NCI-H1930 (cell line): ENCODE results near the gene TRIP4.
A peak's percentile ranks its signal among the peaks of the same experiment; 100 is the strongest.
"Not testable (repeated sequence)": the region's sequence is repeated elsewhere in the genome, so short reads cannot be mapped to it uniquely, and the experiment has no call there.

Experiments
- DNase-seq, 2 experiments: peaks; one replicate each; lab custom pipeline; 2025; lab: John Stamatoyannopoulos, UW

Gene TRIP4

GRCh38 chr15:64387562-64388168 is at the start of gene TRIP4:
TRIP4 (plus strand) TSS chr15:64387836; CDS start chr15:64387864, 28 bp downstream.
- DNase-seq = no peak

GRCh38 chr15:64340355-64340754 is 47.3 kb upstream of the TRIP4 start:
- no peak for DNase-seq

GRCh38 chr15:64341961-64342360 is 45.7 kb upstream of the TRIP4 start:
- DNase-seq = no peak

GRCh38 chr15:64343222-64343621 is 44.4 kb upstream of the TRIP4 start:
- no peak for DNase-seq

GRCh38 chr15:64343841-64344240 is 43.8 kb upstream of the TRIP4 start:
- no peak for DNase-seq

GRCh38 chr15:64344651-64345294 is 42.9 kb upstream of the TRIP4 start:
- DNase-seq = no peak

GRCh38 chr15:64346242-64346641 is 41.4 kb upstream of the TRIP4 start:
- not testable (repeated sequence) for DNase-seq

GRCh38 chr15:64348455-64348854 is 39.2 kb upstream of the TRIP4 start:
- DNase-seq = no peak

- DNase-seq = no peak
Measured at GRCh38 chr15:64349375-64349774, 38.3 kb upstream of the TRIP4 start.

GRCh38 chr15:64351265-64351664 is 36.4 kb upstream of the TRIP4 start:
- no peak for DNase-seq

GRCh38 chr15:64354688-64355344 is 32.8 kb upstream of the TRIP4 start:
- no peak for DNase-seq

GRCh38 chr15:64355348-64355943 is 32.2 kb upstream of the TRIP4 start:
- DNase-seq = no peak

- peak; percentile 78 to 85 for DNase-seq
Measured at GRCh38 chr15:64355944-64356709, 31.5 kb upstream of the TRIP4 start, which contains the start of gene CSNK1G1. CSNK1G1 (minus strand) TSS chr15:64356173; CDS start chr15:64300499, 55,674 bp downstream.

GRCh38 chr15:64356710-64357040 is 31.0 kb upstream of the TRIP4 start:
- DNase-seq = no peak

GRCh38 chr15:64361259-64361658 is 26.4 kb upstream of the TRIP4 start:
- DNase-seq = no peak

- DNase-seq = no peak
Measured at GRCh38 chr15:64369078-64369607, 18.5 kb upstream of the TRIP4 start.

GRCh38 chr15:64371383-64371782 is 16.3 kb upstream of the TRIP4 start:
- not testable (repeated sequence) for DNase-seq

- DNase-seq = no peak
Measured at GRCh38 chr15:64373360-64373759, 14.3 kb upstream of the TRIP4 start.

GRCh38 chr15:64379216-64379960 is 8.2 kb upstream of the TRIP4 start:
- DNase-seq = no peak

- not testable (repeated sequence) for DNase-seq
Measured at GRCh38 chr15:64380130-64380870, 7.3 kb upstream of the TRIP4 start.
